Subcutaneous abdominal adipose tissue (tissue), 5 donors: ENCODE measurements around the gene APOB.

Experiments used
- H3K27ac ChIP-seq: one replicate; pipeline ENCODE4 v1.7.0; 2013; ENCODE audit warnings: low read depth, mild to moderate bottlenecking, inconsistent platforms, low read length, moderate library complexity
- H3K27me3 ChIP-seq, 5 donors: one replicate each; pipeline ENCODE4 v1.7.0; 2013; ENCODE audit warnings: low read length in 5 of 5, inconsistent platforms in 1 of 5; ENCODE audit not compliant: control insufficient read depth in 5 of 5, insufficient read depth in 4 of 5
- H3K36me3 ChIP-seq, 5 donors: one replicate each; pipeline ENCODE4 v1.7.0; 2013; ENCODE audit warnings: low read length in 5 of 5; ENCODE audit not compliant: control insufficient read depth in 5 of 5, insufficient read depth in 5 of 5
- H3K4me1 ChIP-seq, 5 donors: one replicate each; pipeline ENCODE4 v1.7.0; 2013; ENCODE audit warnings: low read length in 5 of 5, mild to moderate bottlenecking in 3 of 5, moderate library complexity in 1 of 5; ENCODE audit not compliant: control insufficient read depth in 5 of 5, insufficient read depth in 5 of 5
- H3K4me3 ChIP-seq, 5 donors: one replicate each; pipeline ENCODE4 v1.7.0; 2013; ENCODE audit warnings: low read length in 5 of 5, low read depth in 1 of 5
- H3K9ac ChIP-seq, 5 donors: one replicate each; pipeline ENCODE4 v1.7.0; 2013; ENCODE audit warnings: low read length in 5 of 5, mild to moderate bottlenecking in 4 of 5, moderate library complexity in 3 of 5
- H3K9me3 ChIP-seq, 5 donors: one replicate each; pipeline ENCODE4 v1.7.0; 2013; ENCODE audit warnings: low read length in 5 of 5; ENCODE audit not compliant: control insufficient read depth in 5 of 5
- donor health status: healthy.
- donor health status: healthy.
- donor health status: healthy.
- donor health status: healthy.
- donor health status: healthy.

The APOB gene

GRCh38 chr2:21004181-21004572 lies 39.7 kb downstream of the APOB start:
- no peak overlapping the region for H3K4me3 ChIP-seq
- no peak overlapping the region for H3K9ac ChIP-seq
- no peaks in the 10 kb centered on the region for H3K27me3 ChIP-seq
- H3K36me3 ChIP-seq, result peaks cover 0 to 6% (median 3%) of the 10 kb centered on the region in 5 donors
- no peak overlapping the region for H3K27ac ChIP-seq
- H3K4me1 ChIP-seq, result no peaks in the 10 kb centered on the region
- H3K9me3 ChIP-seq, result peaks cover 0 to under 1% (median 0%) of the 10 kb centered on the region in 5 donors

GRCh38 chr2:21003572-21004180 lies 40.2 kb downstream of the APOB start:
- H3K9ac ChIP-seq, result no peak overlapping the region
- H3K27ac ChIP-seq, result no peak overlapping the region

DNA sequence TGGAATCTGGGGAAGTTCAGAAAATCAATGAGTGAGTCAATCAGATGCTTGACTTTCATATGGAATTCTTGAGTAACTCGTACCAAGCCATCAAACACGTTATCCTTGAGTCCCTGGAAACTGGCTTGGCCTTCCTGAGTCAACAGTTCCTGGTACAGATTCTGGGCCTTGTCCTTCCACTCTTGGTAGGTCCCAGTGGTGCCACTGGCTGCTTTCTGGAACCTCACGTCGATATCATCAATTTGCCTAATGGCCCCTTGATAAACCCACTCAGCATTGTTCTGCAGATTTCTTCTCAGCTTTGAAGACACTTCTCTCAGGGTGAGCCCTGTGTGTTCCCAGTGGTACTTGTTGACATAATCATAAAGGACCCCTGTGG lies 41.1 kb downstream of the APOB start:
- no peaks in the 10 kb centered on the region for H3K9me3 ChIP-seq
- no peak overlapping the region for H3K9ac ChIP-seq
- no peak overlapping the region for H3K27ac ChIP-seq
- no peak overlapping the region for H3K4me3 ChIP-seq
- no peaks in the 10 kb centered on the region for H3K27me3 ChIP-seq
- H3K4me1 ChIP-seq, result no peaks in the 10 kb centered on the region
- H3K36me3 ChIP-seq, result peaks cover 0 to 6% (median 3%) of the 10 kb centered on the region in 5 donors

More at GRCh38 chr2:21003572-21004180, 40.2 kb downstream of the APOB start:
- H3K9me3 ChIP-seq, result no peaks in the 10 kb centered on the region
- no peak overlapping the region for H3K4me3 ChIP-seq
- no peaks in the 10 kb centered on the region for H3K4me1 ChIP-seq
- no peaks in the 10 kb centered on the region for H3K27me3 ChIP-seq
- peaks cover 0 to 6% (median 3%) of the 10 kb centered on the region in 5 donors for H3K36me3 ChIP-seq

GRCh38 chr2:21001988-21002813 lies 41.7 kb downstream of the APOB start:
- H3K36me3 ChIP-seq, result peaks cover 0 to 6% (median 3%) of the 10 kb centered on the region in 5 donors
- no peaks in the 10 kb centered on the region for H3K4me1 ChIP-seq

GRCh38 chr2:21001225-21001946 lies 42.5 kb downstream of the APOB start:
- H3K4me1 ChIP-seq, result no peaks in the 10 kb centered on the region
- H3K4me3 ChIP-seq, result no peak overlapping the region
- peaks cover 0 to 6% (median 3%) of the 10 kb centered on the region in 5 donors for H3K36me3 ChIP-seq
- no peaks in the 10 kb centered on the region for H3K9me3 ChIP-seq
- no peak overlapping the region for H3K27ac ChIP-seq
- H3K27me3 ChIP-seq, result no peaks in the 10 kb centered on the region
- no peak overlapping the region for H3K9ac ChIP-seq

More at GRCh38 chr2:21001988-21002813, 41.7 kb downstream of the APOB start:
- no peak overlapping the region for H3K4me3 ChIP-seq
- H3K9me3 ChIP-seq, result no peaks in the 10 kb centered on the region
- no peak overlapping the region for H3K9ac ChIP-seq
- no peaks in the 10 kb centered on the region for H3K27me3 ChIP-seq
- H3K27ac ChIP-seq, result no peak overlapping the region

DNA sequence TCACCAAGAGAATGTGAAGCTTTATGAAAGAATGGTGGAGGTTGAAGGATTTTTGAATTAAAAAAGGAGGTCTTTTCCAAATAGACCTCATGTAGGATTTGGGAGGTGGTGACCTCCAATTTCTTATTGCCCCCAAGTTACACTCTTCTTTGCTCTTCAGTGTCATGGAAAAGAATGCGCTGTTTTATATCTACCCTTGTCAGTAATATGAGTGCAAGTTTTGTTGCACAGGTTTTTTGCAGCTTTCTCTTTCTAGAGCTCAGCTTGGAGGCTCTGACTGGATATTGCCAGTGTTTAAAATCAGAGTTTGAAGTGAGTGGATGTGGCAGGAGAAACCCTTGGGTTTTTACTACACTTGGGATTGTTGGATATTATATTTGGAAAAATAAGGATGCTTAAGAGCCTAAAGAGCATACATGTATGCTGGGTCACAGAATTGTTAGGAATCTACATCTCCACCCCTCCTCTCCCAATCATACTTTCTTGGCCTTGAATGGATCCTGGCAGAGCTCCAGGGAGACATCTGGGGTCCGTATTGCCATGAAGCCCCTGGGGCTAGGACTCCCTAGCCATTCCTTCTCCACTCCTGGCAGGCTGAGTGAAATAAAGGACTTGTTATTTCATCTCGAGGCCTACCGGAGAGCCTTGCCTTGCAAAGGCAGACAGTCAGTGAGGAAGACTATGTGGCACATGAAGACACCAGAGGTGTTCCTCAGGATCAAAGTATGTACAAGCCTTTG lies 43.8 kb downstream of the APOB start:
- no peaks in the 10 kb centered on the region for H3K9me3 ChIP-seq
- H3K4me3 ChIP-seq, result no peak overlapping the region
- no peaks in the 10 kb centered on the region for H3K4me1 ChIP-seq
- H3K36me3 ChIP-seq, result peaks cover 0 to 6% (median 3%) of the 10 kb centered on the region in 5 donors
- no peaks in the 10 kb centered on the region for H3K27me3 ChIP-seq
- H3K27ac ChIP-seq, result no peak overlapping the region
- no peak overlapping the region for H3K9ac ChIP-seq

- Histone ChIP-seq H3K4me3 (no peak overlapping the region), H3K27ac (no peak overlapping the region), H3K9ac (no peak overlapping the region), H3K36me3 (peaks cover 0 to 6% (median 3%) of the 10 kb centered on the region in 5 donors), H3K9me3 (no peaks in the 10 kb centered on the region), H3K27me3 (no peaks in the 10 kb centered on the region), H3K4me1 (no peaks in the 10 kb centered on the region)
These were observed 44.6 kb downstream of the APOB start for GRCh38 chr2:20998972-20999905.

DNA sequence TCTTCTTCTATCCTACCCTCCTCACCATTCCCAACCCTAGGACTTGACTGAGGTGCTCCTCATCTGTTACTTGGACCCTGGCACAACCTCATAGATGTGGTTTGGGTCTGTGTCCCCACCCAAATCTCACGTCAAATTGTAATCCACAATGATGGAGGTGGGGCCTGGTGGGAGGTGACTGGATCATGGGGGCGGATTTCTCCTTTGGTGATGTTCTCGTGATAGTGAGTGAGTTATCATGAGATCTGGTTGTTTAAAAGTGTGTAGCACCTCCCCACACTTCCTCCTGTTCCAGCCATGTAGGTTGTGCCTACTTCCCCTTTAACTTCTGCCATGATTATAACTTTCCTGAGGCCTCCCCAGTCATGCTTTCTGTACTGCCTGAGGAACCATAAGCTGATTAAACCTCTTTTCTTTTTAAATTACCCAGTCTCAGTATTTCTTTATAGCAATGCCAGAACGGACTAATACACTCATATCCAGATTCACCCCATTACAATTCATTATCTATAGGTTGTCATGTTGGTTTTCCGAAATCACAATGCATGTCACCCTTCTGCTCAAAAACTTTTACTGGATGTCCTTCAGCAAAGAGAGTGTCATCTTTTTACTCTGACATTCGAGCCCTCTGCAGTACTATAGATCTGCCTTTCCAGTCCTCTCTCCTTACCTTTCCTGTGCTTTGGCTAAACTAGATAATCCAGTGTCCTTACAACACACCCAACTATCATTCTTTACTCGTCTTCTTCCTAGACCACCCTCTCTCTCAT lies 45.7 kb downstream of the APOB start:
- no peaks in the 10 kb centered on the region for H3K9me3 ChIP-seq
- no peak overlapping the region for H3K4me3 ChIP-seq
- H3K27me3 ChIP-seq, result no peaks in the 10 kb centered on the region
- no peak overlapping the region for H3K9ac ChIP-seq
- H3K4me1 ChIP-seq, result no peaks in the 10 kb centered on the region
- no peak overlapping the region for H3K27ac ChIP-seq
- H3K36me3 ChIP-seq, result peaks cover 0 to 5% (median 3%) of the 10 kb centered on the region in 5 donors
